Tibial nerve (tissue), 4 donors: ENCODE measurements around the gene KIF17.

Experiments used
- EP300 ChIP-seq, 2 donors: sonication (generic); formaldehyde crosslinking; IDR thresholded peaks; one replicate each; pipeline ENCODE4 v1.6.1; 2017; ENCODE audit warnings: antibody characterized with exemption in 2 of 2, mild to moderate bottlenecking in 1 of 2
- POLR2A ChIP-seq, 2 donors: fragments of 450-650 bp; IDR thresholded peaks; one replicate each; pipeline ENCODE4 v1.6.1; 2017; ENCODE audit warnings: antibody characterized with exemption in 2 of 2, mild to moderate bottlenecking in 2 of 2, moderate library complexity in 2 of 2
- TF ChIP-seq, protein P1 (sequence below), 5 experiments: fragments of 200-600 bp in 3 of 5; fragments of 450-650 bp in 2 of 5; sonication (generic) in 3 of 5; IDR thresholded peaks; one replicate each; pipeline ENCODE4 v1.5.1; 2016 to 2019; ENCODE audit warnings: antibody characterized with exemption in 5 of 5, mild to moderate bottlenecking in 3 of 5, moderate library complexity in 2 of 5

- TF ChIP-seq, protein P1, sequence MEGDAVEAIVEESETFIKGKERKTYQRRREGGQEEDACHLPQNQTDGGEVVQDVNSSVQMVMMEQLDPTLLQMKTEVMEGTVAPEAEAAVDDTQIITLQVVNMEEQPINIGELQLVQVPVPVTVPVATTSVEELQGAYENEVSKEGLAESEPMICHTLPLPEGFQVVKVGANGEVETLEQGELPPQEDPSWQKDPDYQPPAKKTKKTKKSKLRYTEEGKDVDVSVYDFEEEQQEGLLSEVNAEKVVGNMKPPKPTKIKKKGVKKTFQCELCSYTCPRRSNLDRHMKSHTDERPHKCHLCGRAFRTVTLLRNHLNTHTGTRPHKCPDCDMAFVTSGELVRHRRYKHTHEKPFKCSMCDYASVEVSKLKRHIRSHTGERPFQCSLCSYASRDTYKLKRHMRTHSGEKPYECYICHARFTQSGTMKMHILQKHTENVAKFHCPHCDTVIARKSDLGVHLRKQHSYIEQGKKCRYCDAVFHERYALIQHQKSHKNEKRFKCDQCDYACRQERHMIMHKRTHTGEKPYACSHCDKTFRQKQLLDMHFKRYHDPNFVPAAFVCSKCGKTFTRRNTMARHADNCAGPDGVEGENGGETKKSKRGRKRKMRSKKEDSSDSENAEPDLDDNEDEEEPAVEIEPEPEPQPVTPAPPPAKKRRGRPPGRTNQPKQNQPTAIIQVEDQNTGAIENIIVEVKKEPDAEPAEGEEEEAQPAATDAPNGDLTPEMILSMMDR (IDR thresholded peaks at IDR 0.05), result no peak
- TF ChIP-seq EP300 (IDR thresholded peaks at IDR 0.05), result no peak
- no peak for TF ChIP-seq POLR2A (IDR thresholded peaks at IDR 0.05)
Measured at GRCh38 chr1:20619999-20620398, 97.8 kb downstream of the KIF17 start.
